Measurements from ENCODE around the gene GFOD1. TPM values are rescaled to one million over a fixed set of nuclear protein-coding genes. Genes with fewer than 3 reads are reported as not detected.
"Not testable (repeated sequence)": the region's sequence is repeated elsewhere in the genome, so short reads cannot be mapped to it uniquely, and the experiment has no call there.

The GFOD1 gene
- total RNA-seq, 4 donors from 2014 or later = 12.2 to 78.2 (median 45.7) TPM

DNA sequence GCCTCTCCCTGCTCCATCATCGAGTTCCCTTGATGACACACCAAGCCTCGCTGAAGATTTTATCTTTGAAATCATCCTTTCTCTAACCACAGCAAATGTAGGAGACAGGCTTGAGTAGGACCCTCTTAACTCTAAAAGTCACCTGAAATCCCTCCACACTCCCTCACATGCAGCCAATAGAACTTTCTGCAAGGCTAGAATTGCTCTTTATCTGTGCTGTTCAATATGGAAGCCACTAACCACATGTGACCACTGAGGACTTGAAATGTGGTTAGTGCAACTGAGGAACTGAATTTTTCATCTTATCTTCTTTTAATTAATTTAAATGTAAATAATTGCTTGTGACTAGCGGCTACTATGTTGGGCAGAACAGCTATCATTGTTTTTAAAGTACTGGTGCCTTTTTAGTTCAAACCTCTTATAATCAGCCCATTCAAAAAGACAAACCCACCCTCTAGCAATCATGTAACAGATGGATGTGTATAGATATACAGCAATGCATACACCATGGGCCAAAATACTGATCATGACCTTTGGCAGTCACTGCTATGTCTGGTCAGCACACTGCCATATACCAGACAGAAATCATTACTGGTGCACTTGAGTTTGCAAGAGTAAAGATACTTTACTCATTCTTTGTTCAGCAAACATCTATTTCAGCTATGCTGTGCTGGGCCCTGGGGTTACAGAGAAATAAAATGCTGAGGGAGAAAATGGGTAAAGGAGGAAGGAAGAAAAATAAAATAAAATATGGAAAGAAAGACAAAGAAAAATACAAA, 50.0 kb downstream of the GFOD1 start:
- DNase-seq (ENCODE audit: low spot score) = no peak
- TF ChIP-seq, protein P1, sequence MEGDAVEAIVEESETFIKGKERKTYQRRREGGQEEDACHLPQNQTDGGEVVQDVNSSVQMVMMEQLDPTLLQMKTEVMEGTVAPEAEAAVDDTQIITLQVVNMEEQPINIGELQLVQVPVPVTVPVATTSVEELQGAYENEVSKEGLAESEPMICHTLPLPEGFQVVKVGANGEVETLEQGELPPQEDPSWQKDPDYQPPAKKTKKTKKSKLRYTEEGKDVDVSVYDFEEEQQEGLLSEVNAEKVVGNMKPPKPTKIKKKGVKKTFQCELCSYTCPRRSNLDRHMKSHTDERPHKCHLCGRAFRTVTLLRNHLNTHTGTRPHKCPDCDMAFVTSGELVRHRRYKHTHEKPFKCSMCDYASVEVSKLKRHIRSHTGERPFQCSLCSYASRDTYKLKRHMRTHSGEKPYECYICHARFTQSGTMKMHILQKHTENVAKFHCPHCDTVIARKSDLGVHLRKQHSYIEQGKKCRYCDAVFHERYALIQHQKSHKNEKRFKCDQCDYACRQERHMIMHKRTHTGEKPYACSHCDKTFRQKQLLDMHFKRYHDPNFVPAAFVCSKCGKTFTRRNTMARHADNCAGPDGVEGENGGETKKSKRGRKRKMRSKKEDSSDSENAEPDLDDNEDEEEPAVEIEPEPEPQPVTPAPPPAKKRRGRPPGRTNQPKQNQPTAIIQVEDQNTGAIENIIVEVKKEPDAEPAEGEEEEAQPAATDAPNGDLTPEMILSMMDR (IDR thresholded peaks at IDR 0.05) = no peak
- no peak for ATAC-seq (ENCODE audit: low FRiP score)

DNA sequence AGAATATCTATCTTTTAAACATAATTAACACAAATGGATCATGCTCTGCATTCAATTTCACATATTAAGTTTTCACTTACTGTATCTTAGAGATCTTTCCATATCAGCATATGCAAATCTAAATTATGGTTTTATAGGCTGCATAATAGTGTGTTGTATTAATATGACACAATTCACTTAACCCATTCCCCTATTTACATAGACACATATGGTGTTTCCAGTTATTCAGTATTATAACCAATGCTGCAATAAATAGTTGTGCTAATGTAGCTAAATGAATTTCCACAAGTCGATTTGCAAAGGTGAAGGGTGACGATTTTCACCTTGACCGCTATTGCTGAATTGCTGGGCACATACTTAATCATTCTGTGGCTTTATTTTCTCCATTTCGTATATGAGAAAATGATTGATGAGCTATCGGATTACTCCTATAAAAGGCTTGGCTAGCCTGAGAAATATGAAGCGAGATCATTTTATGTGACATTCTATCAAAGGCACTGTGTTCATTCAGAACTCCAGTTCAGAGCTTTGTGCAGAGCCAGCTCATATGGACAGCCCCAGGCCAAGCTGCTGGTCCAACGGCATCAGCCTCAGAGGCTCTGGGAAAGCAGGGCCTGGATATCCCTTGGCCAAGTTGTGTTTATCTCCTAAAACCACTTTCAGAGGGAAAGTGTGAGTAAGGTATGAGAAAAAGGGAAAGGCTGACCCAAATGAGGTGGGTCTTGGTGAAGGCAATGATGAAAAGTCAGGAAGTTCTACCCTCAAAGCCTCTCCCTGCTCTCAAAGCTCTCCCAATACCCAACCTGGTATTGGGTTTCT, 50.8 kb downstream of the GFOD1 start:
- TF ChIP-seq, protein P1 (IDR thresholded peaks at IDR 0.05) = no peak
- ATAC-seq (ENCODE audit: low FRiP score) (no peak), DNase-seq (ENCODE audit: low spot score) (no peak)

DNA sequence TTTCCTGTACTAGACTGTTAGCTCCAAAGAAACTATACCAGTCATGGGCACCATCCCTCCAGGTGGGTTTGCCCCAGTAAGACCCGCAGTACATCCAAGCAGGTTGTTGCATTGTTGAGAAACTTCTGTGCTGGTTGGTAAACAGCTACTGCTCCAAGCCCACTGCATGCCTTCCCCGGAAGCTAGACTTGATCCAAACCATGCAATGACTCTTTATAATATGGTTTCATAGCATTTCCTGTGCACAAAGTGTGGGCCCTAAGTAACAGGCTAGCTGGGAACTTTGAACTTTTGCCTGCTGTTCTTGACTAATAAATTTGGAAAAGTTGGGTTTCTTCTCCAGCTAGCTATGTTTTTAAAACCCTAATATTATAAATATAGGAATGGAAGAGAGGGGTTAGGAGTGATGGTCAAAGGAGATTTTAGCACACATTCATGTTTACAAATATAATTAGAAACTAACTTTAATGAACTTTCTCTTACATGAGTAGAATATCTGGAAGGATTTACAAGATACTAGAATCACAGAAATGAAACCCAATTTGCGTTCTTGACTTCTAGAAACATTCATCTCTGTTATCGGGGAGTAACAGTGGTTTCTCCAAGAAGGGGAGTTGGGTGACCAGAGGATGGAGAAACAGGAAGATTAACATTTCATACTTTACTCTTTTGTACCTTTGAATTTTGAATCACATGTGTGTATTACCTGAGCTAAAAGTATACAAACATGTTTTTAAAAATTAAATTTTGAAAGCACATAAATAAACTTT, 51.7 kb downstream of the GFOD1 start:
- no peak for DNase-seq (ENCODE audit: low spot score)
- ATAC-seq (ENCODE audit: low FRiP score) = no peak
- TF ChIP-seq, protein P1 (IDR thresholded peaks at IDR 0.05) = no peak

DNA sequence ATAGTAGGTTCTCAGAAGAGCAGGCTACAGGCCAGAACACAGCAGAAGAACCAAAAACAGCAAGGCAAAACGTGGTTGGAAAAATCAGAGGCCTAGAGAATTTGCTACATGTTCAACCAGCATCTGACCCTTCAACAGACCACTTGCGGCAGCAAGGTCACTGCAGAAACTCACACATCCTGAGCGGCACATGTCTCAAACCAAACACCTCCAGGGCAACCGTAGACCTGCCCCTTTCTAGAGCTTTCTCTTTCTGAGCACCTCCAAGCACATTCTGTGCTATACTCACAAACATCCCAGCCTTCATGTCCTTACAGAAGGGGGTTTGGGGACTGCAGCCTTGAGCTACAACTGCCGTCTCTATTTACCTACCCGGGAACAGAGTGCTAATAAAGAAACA, 52.6 kb downstream of the GFOD1 start:
- ATAC-seq (ENCODE audit: low FRiP score) (no peak), DNase-seq (ENCODE audit: low spot score) (no peak)
- TF ChIP-seq, protein P1 (IDR thresholded peaks at IDR 0.05) = no peak

DNA sequence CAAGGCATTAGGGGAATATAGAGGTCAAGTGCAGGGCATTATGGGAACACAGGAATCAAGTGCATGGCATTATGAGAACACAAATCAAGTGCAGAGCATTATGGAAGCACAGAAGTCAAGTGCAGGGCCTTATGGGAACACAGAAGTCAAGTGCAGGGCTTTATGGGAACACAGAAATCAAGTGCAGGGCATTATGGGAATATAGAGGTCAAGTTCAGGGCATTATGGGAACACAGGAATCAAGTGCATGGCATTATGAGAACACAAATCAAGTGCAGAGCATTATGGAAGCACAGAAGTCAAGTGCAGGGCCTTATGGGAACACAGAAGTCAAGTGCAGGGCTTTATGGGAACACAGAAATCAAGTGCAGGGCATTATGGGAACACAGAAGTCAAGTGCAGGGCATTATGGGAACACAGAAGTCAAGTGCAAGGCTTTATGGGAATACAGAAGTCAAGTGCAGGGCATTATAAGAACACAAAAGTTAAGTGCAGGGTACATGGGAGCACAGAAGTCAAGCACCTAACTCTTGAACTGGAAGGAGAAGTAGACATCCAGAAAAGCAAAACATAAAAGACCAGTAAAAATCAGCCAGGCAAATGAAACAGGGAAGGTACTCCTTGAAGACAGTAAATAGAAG, 53.1 kb downstream of the GFOD1 start:
- not testable (repeated sequence) for DNase-seq (ENCODE audit: low spot score); ATAC-seq (ENCODE audit: low FRiP score)

DNA sequence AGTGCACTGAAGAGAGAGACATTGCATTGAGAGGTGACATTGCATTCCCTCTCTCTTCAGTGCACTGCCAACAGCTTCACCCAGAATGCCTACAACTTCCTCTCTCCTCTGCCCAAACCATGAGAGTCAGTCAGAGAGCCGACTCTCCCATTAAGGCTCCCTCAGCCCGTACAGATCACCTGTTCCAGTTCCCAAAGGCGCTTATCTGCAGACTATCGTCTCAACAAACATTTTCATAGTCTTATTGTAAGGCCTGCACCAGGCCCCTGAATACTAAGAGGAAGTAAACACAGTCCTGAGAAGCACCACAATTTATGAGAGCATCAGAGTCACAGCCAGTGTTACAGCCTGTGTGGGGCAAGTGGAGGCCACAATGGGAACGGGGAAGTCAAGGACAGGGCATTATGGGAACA, 53.7 kb downstream of the GFOD1 start:
- DNase-seq (ENCODE audit: low spot score) = no peak
- TF ChIP-seq, protein P1 (IDR thresholded peaks at IDR 0.05) = no peak
- no peak for ATAC-seq (ENCODE audit: low FRiP score)

Measured in omental fat pad (tissue), 4 donors.